Measurements from ENCODE around the gene RRAD.

Gene RRAD

DNA sequence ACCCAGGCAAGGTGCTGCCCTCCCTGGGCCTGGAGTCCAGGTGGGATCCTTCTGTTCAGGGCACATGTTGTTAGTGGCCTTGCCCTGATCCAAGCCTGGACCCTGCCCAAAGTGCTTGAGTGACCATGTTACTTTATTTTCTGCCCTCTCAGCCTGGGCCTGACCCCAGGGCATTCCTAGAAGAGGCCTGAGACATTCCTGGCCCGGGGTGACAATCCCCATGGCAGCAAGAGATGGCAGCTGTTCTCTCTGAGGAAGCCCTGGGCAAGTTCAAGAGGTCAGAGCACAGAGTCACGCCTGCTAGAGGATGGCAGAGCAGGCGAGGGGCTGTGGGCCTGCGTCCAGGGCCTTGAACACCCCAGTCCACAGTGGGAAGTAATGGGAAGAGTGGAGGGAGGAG, 11.6 kb downstream of the RRAD start:
- Histone ChIP-seq H3K4me3 (ENCODE audit: extremely low read depth, insufficient read depth, low read length, poor library complexity, severe bottlenecking) (no peak overlapping the region), H3K36me3 (ENCODE audit: control insufficient read depth, insufficient read depth, low read length) (no peaks in the 10 kb centered on the region), H3K9me3 (ENCODE audit: control insufficient read depth, low read length) (no peaks in the 10 kb centered on the region), H3K4me1 (ENCODE audit: control insufficient read depth, insufficient read depth, low read length, poor library complexity, severe bottlenecking) (no peaks in the 10 kb centered on the region), H3K27ac (ENCODE audit: low read depth, low read length, severe bottlenecking) (no peak overlapping the region)
- WGBS, 2 experiments (ENCODE audit: insufficient coverage in 2 of 2) = 70 to 80% methylated on average over 3 to 4 of the region's 4 CpGs

GRCh38 chr16:66913081-66913480, 12.3 kb downstream of the RRAD start:
- H3K36me3 ChIP-seq (ENCODE audit: control insufficient read depth, insufficient read depth, low read length) = no peaks in the 10 kb centered on the region
- H3K27ac ChIP-seq (ENCODE audit: low read depth, low read length, severe bottlenecking) = no peak overlapping the region
- H3K4me3 ChIP-seq (ENCODE audit: extremely low read depth, insufficient read depth, low read length, poor library complexity, severe bottlenecking) = no peak overlapping the region
- no peaks in the 10 kb centered on the region for H3K4me1 ChIP-seq (ENCODE audit: control insufficient read depth, insufficient read depth, low read length, poor library complexity, severe bottlenecking)
- WGBS, 2 experiments (ENCODE audit: insufficient coverage in 2 of 2) = 40 to 41% methylated on average over 5 to 10 of the region's 10 CpGs
- no peaks in the 10 kb centered on the region for H3K9me3 ChIP-seq (ENCODE audit: control insufficient read depth, low read length)

DNA sequence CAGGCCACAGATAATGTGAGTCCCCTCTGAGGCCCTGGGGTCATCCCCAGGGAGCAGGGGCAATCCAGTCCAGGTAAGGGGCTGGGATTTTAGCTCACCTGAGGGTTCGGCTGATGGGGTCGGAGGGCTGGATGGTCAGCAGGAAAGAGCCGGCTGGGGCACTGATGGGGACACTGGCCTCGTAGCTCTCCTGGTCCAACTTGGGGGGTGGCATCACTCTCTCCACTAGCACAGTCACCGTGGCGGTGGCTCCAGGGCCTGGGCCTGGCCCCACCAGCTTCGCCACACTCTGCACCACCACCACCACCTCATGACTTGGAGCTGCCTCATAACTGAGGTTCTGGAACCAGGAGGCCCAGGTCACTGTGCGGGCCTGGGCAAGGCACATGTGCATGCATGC, 13.5 kb downstream of the RRAD start:
- Histone ChIP-seq H3K27ac (ENCODE audit: low read depth, low read length, severe bottlenecking) (no peak overlapping the region), H3K4me3 (ENCODE audit: extremely low read depth, insufficient read depth, low read length, poor library complexity, severe bottlenecking) (no peak overlapping the region), H3K9me3 (ENCODE audit: control insufficient read depth, low read length) (no peaks in the 10 kb centered on the region), H3K36me3 (ENCODE audit: control insufficient read depth, insufficient read depth, low read length) (no peaks in the 10 kb centered on the region), H3K4me1 (ENCODE audit: control insufficient read depth, insufficient read depth, low read length, poor library complexity, severe bottlenecking) (no peaks in the 10 kb centered on the region)
- 93 to 96% methylated on average over 8 of the region's 8 CpGs for WGBS, 2 experiments (ENCODE audit: insufficient coverage in 2 of 2)

DNA sequence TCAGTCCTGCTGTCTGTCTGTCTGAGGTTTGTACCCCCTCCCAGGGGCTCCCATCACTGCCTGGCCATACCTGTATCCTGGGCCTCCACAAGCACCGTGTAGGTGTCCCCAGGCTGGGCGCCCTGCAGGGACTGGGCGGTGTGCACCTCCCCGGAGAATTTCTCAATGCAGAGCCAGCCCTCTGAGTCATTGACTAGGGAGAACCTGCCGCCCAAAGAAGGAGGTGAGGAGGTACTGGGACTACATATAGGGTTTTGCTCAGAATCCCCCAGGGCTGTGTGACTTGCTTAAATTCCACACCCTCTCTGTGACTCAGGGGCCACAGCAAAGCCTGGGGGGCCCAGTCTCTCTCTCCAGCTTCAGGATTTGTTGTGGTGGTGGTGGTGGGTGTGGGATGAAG, 14.2 kb downstream of the RRAD start:
- Histone ChIP-seq H3K27ac (ENCODE audit: low read depth, low read length, severe bottlenecking) (no peak overlapping the region), H3K36me3 (ENCODE audit: control insufficient read depth, insufficient read depth, low read length) (no peaks in the 10 kb centered on the region), H3K4me3 (ENCODE audit: extremely low read depth, insufficient read depth, low read length, poor library complexity, severe bottlenecking) (no peak overlapping the region), H3K9me3 (ENCODE audit: control insufficient read depth, low read length) (no peaks in the 10 kb centered on the region), H3K4me1 (ENCODE audit: control insufficient read depth, insufficient read depth, low read length, poor library complexity, severe bottlenecking) (no peaks in the 10 kb centered on the region)
- WGBS, 2 experiments (ENCODE audit: insufficient coverage in 2 of 2) = 70 to 85% methylated on average over 3 to 5 of the region's 5 CpGs

DNA sequence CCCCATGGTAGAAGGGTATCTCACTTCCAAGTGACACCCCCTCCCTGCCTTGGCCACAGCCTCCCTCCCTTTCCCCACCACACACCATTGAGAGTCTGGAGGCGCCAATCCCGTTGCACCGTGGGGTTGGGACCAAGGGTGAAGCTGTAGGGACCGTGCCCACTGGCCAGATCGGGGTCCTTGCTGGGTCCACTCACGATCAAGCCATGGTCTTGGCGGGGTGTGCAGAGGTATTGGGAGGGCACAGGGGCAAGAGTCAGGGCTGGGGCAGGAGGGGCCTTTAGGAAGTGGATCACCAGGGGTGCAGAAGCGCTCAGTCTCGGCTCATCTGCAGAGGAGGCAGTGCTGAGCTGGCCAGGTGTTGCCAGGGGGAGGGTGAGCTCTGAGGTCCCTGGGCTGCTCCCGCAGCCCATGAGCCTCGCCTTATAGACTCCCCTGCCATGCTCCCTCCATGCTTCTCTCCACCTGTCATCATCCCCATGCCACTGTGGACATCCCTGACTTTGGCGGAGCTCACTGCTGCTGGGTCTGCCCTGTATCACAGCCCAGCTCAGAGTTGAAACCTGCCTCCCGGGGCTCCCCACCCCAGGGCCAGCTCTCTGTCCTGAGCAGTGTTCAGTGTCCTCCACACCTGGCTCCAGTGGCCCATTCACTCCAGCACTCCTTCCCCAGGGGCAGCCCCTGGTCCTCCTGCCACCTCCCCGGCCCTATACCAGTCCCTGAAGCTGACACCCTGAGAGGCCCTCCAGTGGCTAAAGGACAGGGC, 15.0 kb downstream of the RRAD start:
- no peaks in the 10 kb centered on the region for H3K9me3 ChIP-seq (ENCODE audit: control insufficient read depth, low read length)
- H3K36me3 ChIP-seq (ENCODE audit: control insufficient read depth, insufficient read depth, low read length) = no peaks in the 10 kb centered on the region
- WGBS, 2 experiments (ENCODE audit: insufficient coverage in 2 of 2) = 81 to 89% methylated on average over 10 to 12 of the region's 14 CpGs
- no peak overlapping the region for H3K4me3 ChIP-seq (ENCODE audit: extremely low read depth, insufficient read depth, low read length, poor library complexity, severe bottlenecking)
- no peak overlapping the region for H3K27ac ChIP-seq (ENCODE audit: low read depth, low read length, severe bottlenecking)
- H3K4me1 ChIP-seq (ENCODE audit: control insufficient read depth, insufficient read depth, low read length, poor library complexity, severe bottlenecking) = peaks cover 7% of the 10 kb centered on the region

- WGBS, 2 experiments (ENCODE audit: insufficient coverage in 2 of 2) = 81 to 93% methylated on average over 9 to 13 of the region's 14 CpGs
- H3K9me3 ChIP-seq (ENCODE audit: control insufficient read depth, low read length) = no peaks in the 10 kb centered on the region
These were observed 16.4 kb downstream of the RRAD start for GRCh38 chr16:66908762-66909559.

DNA sequence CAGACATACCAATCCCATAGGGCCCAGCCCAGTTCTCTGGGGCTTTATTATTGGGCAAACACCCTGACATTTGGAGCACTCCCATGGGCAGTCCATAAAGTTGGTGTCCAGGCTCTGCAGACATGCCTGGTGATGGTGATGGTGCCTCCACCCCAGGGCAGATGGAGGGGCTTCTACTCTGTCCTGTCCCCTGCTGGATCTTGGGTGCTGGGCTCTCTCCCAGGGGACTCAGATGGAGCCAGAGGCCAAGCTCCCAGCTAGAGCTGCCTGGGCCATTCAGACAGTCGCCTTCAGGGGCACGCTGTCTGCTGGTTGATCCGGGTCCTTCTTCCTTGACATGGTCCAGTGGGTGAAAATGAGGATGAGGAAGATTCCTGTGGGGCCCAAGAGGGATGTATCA, 17.2 kb downstream of the RRAD start:
- H3K4me3 ChIP-seq (ENCODE audit: extremely low read depth, insufficient read depth, low read length, poor library complexity, severe bottlenecking) = no peak overlapping the region
- 94 to 100% methylated on average over 3 of the region's 3 CpGs for WGBS, 2 experiments (ENCODE audit: insufficient coverage in 2 of 2)

More at GRCh38 chr16:66908762-66909559, 16.4 kb downstream of the RRAD start:
- Histone ChIP-seq H3K4me3 (ENCODE audit: extremely low read depth, insufficient read depth, low read length, poor library complexity, severe bottlenecking) (no peak overlapping the region), H3K27ac (ENCODE audit: low read depth, low read length, severe bottlenecking) (no peak overlapping the region), H3K4me1 (ENCODE audit: control insufficient read depth, insufficient read depth, low read length, poor library complexity, severe bottlenecking) (peaks cover 20% of the 10 kb centered on the region), H3K36me3 (ENCODE audit: control insufficient read depth, insufficient read depth, low read length) (no peaks in the 10 kb centered on the region)

DNA sequence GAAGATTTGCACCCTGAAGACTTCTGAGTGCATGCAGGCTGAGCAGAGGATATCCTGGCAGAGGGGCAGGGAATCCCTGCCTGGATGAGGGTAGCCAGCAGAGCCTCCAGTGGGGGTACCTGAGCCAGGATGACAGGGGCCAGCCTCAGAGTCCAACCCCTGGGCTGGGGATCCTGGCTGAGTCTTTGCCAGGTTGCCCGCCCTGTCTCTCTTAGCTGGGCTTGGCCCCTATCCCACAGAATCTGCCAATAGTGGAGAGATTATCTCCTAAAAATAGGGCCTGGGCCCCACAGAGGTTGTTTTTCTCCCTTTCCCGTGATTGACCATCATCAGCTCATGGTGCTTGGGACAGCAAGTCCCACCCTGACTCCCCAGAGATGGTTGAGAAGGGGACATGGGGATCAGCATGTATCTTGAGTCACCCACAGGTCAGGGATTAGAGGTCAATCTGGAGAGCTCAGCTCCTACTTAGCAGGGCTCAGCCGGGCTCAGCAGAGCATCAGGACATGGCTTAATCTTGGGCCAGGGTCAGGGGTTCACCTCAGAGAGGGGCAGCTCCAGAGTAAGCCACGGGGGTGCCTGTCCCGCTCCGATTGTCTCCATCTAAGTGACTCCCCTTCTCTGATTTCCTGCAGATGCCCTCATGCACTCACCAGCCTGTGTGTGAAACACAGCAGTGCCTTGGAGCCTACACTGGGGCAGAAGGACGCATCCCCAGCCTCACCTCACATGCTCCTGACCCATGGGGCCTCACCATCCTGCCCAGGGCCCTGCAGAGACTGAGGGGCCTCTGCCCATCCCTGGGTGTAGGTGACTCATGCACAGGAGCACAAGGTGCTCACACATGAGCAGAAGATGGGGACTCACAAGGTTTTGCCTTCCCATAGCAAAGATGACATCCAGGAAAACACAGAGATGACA, 18.2 kb downstream of the RRAD start:
- Histone ChIP-seq H3K4me1 (ENCODE audit: control insufficient read depth, insufficient read depth, low read length, poor library complexity, severe bottlenecking) (peaks cover 30% of the 10 kb centered on the region), H3K9me3 (ENCODE audit: control insufficient read depth, low read length) (no peaks in the 10 kb centered on the region), H3K4me3 (ENCODE audit: extremely low read depth, insufficient read depth, low read length, poor library complexity, severe bottlenecking) (no peak overlapping the region), H3K36me3 (ENCODE audit: control insufficient read depth, insufficient read depth, low read length) (no peaks in the 10 kb centered on the region), H3K27ac (ENCODE audit: low read depth, low read length, severe bottlenecking) (no peak overlapping the region)
- WGBS, 2 experiments (ENCODE audit: insufficient coverage in 2 of 2) = 82 to 84% methylated on average over 6 of the region's 7 CpGs

More for the DNA sequence above, 17.2 kb downstream of the RRAD start:
- Histone ChIP-seq H3K9me3 (ENCODE audit: control insufficient read depth, low read length) (no peaks in the 10 kb centered on the region), H3K27ac (ENCODE audit: low read depth, low read length, severe bottlenecking) (no peak overlapping the region), H3K4me1 (ENCODE audit: control insufficient read depth, insufficient read depth, low read length, poor library complexity, severe bottlenecking) (peaks cover 26% of the 10 kb centered on the region), H3K36me3 (ENCODE audit: control insufficient read depth, insufficient read depth, low read length) (no peaks in the 10 kb centered on the region)

GRCh38 chr16:66905633-66906539, 19.4 kb downstream of the RRAD start:
- 89 to 91% methylated on average over 10 of the region's 11 CpGs for WGBS, 2 experiments (ENCODE audit: insufficient coverage in 2 of 2)
- peak overlapping the region; percentile 78 for H3K27ac ChIP-seq (ENCODE audit: low read depth, low read length, severe bottlenecking)

More at GRCh38 chr16:66905633-66906539, 19.4 kb downstream of the RRAD start:
- H3K4me1 ChIP-seq (ENCODE audit: control insufficient read depth, insufficient read depth, low read length, poor library complexity, severe bottlenecking) = peaks cover 35% of the 10 kb centered on the region
- no peaks in the 10 kb centered on the region for H3K36me3 ChIP-seq (ENCODE audit: control insufficient read depth, insufficient read depth, low read length)
- no peak overlapping the region for H3K4me3 ChIP-seq (ENCODE audit: extremely low read depth, insufficient read depth, low read length, poor library complexity, severe bottlenecking)
- no peaks in the 10 kb centered on the region for H3K9me3 ChIP-seq (ENCODE audit: control insufficient read depth, low read length)
